ENCODE data around the gene STX8. TPM values are rescaled to one million over a fixed set of nuclear protein-coding genes. Genes with fewer than 3 reads are reported as not detected.

The STX8 gene
- total and polyA plus RNA-seq, 8 donors = 51.9 to 63.4 (median 56.5) TPM

- H3K27me3 ChIP-seq = no peaks in the 10 kb centered on the region
- intact Hi-C loops (cut with DNase I) = no loop called here
- peak overlapping the region in 1 of 2 donors; percentile 30 for H3K27ac ChIP-seq
- H3K36me3 ChIP-seq = no peaks in the 10 kb centered on the region
- DNase-seq = peak in 1 of 4 donors; percentile 37
- ATAC-seq = peak; percentile 44
- no peaks in the 10 kb centered on the region for H3K4me1 ChIP-seq
- H3K9me3 ChIP-seq = no peaks in the 10 kb centered on the region
- no peak for TF ChIP-seq CTCF (IDR thresholded peaks at IDR 0.05)
- H3K4me3 ChIP-seq = no peak overlapping the region
These were observed 301.9 kb downstream of the STX8 start for GRCh38 chr17:9273428-9274391.

GRCh38 chr17:9272501-9273200, 303.0 kb downstream of the STX8 start:
- ATAC-seq = no peak
- TF ChIP-seq CTCF (IDR thresholded peaks at IDR 0.05) = no peak

GRCh38 chr17:9271989-9272388, 303.6 kb downstream of the STX8 start:
- intact Hi-C loops (cut with DNase I) = no loop called here
- Histone ChIP-seq H3K36me3 (no peaks in the 10 kb centered on the region), H3K4me3 (no peak overlapping the region), H3K9me3 (no peaks in the 10 kb centered on the region), H3K27me3 (no peaks in the 10 kb centered on the region), H3K4me1 (no peaks in the 10 kb centered on the region), H3K27ac (no peak overlapping the region)
- ATAC-seq (no peak), DNase-seq (no peak)
- no peak for TF ChIP-seq CTCF (IDR thresholded peaks at IDR 0.05)

More at GRCh38 chr17:9272501-9273200, 303.0 kb downstream of the STX8 start:
- no peak for DNase-seq
- H3K27me3 ChIP-seq = no peaks in the 10 kb centered on the region
- no peak overlapping the region for H3K4me3 ChIP-seq
- H3K36me3 ChIP-seq = no peaks in the 10 kb centered on the region
- no peak overlapping the region for H3K27ac ChIP-seq
- no peaks in the 10 kb centered on the region for H3K9me3 ChIP-seq
- intact Hi-C loops (cut with DNase I) = no loop called here
- no peaks in the 10 kb centered on the region for H3K4me1 ChIP-seq

GRCh38 chr17:9270921-9271320, 304.7 kb downstream of the STX8 start:
- intact Hi-C loops (cut with DNase I) = no loop called here
- ATAC-seq = no peak
- DNase-seq = no peak
- no peak overlapping the region for H3K27ac ChIP-seq
- H3K27me3 ChIP-seq = no peaks in the 10 kb centered on the region
- H3K9me3 ChIP-seq = no peaks in the 10 kb centered on the region
- H3K4me1 ChIP-seq = no peaks in the 10 kb centered on the region
- H3K36me3 ChIP-seq = no peaks in the 10 kb centered on the region
- H3K4me3 ChIP-seq = no peak overlapping the region
- TF ChIP-seq CTCF (IDR thresholded peaks at IDR 0.05) = no peak

Measured in left lung (tissue), 10 donors.